ENCODE results near the gene BORCS8.
"Not testable (repeated sequence)": the region's sequence is repeated elsewhere in the genome, so short reads cannot be mapped to it uniquely, and the experiment has no call there.

BORCS8 gene

DNA sequence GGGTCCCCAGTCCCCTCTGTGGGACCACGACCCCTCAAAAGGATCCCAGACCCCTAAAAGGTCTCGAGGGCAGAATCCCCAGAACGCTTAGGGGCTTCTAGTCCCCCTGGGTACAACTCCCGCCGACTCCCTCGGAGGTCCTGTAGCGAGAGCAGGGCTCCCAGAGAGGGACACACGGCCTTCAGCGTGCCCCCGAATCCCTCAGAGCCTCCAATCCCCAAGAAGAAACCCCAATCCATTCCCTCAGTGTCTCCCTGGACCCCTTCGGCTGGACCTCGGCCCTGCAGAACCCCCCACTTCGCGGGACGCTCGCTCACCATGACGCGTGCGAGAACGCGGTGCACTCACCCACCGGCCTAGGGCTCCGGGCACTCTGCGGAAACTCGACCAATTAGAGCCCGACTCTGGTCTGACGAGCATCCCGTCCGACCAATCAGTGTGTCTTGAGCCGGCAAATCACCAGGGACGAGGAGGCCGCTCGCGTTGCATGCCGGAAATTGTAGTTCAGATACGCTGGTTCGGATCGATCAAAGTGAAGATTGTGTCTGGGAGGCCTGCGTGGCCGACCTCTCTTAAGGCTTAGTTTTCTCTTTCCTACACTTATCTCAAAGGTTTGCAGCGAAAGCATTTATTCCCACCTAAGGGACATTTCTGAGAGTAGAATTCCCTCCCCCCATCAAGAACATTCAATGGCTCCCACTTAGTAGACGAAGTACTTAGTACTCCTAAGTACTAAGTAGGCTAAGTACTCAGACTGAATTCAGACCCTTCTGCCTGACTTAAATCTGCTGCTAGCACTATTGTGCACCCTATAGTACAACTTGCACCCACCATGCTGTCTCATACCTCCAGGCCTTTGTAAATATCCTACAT lies 53.6 kb downstream of the BORCS8 start, which contains the start of gene TMEM161A:
TMEM161A (minus strand) TSS at position 370 of the 873 bp plus-strand sequence; CDS start at position 320, 50 bp downstream.
- TF ChIP-seq, protein P1, sequence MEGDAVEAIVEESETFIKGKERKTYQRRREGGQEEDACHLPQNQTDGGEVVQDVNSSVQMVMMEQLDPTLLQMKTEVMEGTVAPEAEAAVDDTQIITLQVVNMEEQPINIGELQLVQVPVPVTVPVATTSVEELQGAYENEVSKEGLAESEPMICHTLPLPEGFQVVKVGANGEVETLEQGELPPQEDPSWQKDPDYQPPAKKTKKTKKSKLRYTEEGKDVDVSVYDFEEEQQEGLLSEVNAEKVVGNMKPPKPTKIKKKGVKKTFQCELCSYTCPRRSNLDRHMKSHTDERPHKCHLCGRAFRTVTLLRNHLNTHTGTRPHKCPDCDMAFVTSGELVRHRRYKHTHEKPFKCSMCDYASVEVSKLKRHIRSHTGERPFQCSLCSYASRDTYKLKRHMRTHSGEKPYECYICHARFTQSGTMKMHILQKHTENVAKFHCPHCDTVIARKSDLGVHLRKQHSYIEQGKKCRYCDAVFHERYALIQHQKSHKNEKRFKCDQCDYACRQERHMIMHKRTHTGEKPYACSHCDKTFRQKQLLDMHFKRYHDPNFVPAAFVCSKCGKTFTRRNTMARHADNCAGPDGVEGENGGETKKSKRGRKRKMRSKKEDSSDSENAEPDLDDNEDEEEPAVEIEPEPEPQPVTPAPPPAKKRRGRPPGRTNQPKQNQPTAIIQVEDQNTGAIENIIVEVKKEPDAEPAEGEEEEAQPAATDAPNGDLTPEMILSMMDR (IDR thresholded peaks at IDR 0.05; ENCODE audit: low read depth, low read length): no peak

DNA sequence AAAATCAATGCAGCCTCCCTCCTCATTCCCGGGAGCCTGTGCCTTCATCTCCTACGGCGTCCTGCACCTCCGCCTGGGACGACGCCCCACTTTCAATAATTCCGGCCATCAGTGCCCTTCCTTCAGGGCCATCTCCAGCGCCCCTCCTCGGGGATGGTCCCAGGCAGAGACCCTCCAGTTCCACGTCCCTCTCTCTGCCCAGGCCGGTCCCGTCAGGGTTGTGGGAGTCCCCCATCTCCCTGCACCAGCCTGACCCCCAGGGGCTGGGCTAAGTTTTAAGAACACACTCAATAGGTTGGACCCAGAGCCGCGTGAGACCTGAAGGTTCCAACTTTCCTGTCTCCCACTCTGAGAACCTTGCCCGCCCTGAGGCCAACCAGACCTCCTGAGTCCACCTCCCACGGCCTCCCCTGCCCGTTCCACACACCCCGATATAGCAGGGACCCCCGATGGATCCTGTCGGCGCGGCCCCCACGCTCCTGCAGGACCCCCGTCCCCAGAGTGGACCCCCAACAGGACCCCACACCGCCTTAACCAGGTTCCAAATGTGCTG lies 54.3 kb downstream of the BORCS8 start:
- TF ChIP-seq, protein P1 (IDR thresholded peaks at IDR 0.05; ENCODE audit: low read depth, low read length): no peak
- peak overlapping the region; percentile 94 for H3K4me3 ChIP-seq (ENCODE audit: low read depth, low read length)

More for the DNA sequence above, 53.6 kb downstream of the BORCS8 start, which contains the start of gene TMEM161A:
- peak within 1 kb of the TSS; percentile 94 for H3K4me3 ChIP-seq (ENCODE audit: low read depth, low read length)

DNA sequence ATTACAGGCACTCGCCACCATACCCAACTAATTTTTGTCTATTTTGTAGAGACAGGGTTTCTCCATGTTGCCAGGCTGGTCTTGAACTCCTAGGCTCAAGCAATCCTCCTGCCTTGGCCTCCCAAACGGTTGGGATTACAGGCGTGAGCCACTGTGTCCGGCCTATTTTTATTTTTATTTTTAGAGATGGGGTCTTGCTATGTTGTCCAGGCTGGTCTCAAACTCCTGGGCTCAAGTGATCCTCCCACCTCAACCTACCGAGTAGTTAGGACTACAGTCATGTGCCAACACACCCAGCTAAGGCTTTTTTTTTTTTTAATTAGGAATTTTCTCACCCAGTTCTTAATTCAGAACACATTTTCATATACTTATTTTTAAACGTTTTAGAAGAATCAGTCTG lies 56.2 kb downstream of the BORCS8 start:
- H3K4me3 ChIP-seq (ENCODE audit: low read depth, low read length): not testable (repeated sequence)

DNA sequence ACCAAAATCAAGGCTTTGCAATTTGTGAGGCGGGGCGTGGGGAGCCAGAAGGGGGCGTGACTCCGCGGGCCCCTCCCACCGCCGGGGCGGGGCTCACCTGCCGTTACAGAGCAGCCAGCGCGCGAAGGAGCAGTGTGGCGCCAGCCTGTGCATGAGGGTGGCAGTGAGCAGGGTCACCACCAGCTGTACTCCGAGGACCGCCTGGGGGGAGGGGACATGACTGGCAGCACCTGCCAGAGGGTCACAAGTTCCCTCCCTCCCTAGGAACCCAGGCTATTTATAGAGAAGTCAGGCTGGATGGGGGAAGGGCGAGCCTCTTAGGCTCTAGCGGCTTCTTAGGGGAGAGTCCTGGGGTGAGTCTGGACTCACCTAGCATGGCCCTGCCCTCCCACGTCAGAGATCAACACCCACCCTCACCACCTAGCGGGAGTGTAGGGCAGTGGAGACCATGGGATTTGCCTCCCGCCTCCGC lies 57.2 kb downstream of the BORCS8 start:
- H3K4me3 ChIP-seq (ENCODE audit: low read depth, low read length): no peak overlapping the region

DNA sequence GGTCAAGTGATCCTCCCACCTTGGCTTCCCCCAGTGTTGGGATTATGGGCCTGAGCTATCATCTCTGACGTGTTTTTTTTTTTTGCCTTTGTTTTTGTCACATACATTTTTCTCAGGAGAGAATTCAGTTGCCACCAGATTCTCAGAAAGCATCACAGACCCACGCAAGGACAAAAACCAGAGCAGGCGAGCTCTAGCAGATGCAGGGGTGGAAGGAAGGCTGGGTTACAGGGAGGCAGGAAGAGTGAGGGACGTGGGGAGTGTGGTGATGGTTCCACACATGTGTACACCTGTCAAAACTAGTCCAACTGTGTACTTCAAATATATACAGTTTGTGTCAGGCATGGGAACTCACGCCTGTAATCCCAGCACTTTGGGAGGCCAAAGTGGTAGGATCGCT lies 58.0 kb downstream of the BORCS8 start:
- TF ChIP-seq, protein P1 (IDR thresholded peaks at IDR 0.05; ENCODE audit: low read depth, low read length): no peak
- no peak overlapping the region for H3K4me3 ChIP-seq (ENCODE audit: low read depth, low read length)

More for the DNA sequence above, 57.2 kb downstream of the BORCS8 start:
- TF ChIP-seq, protein P1 (IDR thresholded peaks at IDR 0.05; ENCODE audit: low read depth, low read length): no peak

DNA sequence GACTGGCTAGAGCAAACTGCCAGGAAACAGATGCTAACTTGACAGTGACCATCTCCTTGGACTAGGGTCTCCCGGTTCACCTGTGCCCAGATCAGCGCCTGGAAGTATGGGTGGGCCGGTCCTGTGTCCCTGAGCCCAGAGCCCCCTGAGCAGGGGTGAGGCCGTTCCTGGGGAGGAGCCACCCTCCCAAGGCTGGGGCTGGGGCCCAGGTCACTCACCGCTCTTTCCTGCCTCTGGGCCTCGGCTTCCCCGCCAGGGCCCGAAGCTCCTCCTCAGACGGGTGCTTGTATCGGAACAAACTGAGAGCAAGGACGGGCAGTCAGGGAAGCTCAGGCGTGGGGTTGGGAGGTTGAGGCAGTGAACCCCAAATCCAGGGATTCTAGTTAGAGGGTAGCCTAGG lies 59.0 kb downstream of the BORCS8 start:
- no peak overlapping the region for H3K4me3 ChIP-seq (ENCODE audit: low read depth, low read length)
- TF ChIP-seq, protein P1 (IDR thresholded peaks at IDR 0.05; ENCODE audit: low read depth, low read length): no peak

DNA sequence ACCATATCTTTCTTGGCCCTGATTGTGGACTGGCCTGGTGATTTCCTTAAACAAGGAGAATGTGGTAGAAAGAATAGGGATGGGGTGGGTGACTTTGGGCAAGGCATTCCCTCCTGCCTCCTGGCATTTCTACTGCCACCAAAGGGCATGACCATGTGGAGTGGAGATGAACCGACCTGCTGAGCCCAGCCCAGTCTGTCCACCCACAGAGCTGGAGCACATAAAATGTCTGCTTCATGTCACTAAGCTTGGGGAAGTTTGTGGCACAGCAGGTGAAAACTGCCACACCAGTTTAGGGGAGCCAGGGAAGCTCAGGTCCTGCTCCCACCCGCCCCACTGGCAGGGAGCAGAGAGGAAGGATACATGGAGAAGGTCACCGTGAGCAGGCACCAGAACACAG lies 60.0 kb downstream of the BORCS8 start:
- TF ChIP-seq, protein P1 (IDR thresholded peaks at IDR 0.05; ENCODE audit: low read depth, low read length): no peak
- H3K4me3 ChIP-seq (ENCODE audit: low read depth, low read length): no peak overlapping the region

Measured in WI38 (cell line).